Measurements from ENCODE around the gene CYP2A6. TPM values are rescaled to one million over a fixed set of nuclear protein-coding genes. Genes with fewer than 3 reads are reported as not detected.

The CYP2A6 gene
- total RNA-seq, 3 donors from 2014 or later: 0.38 to 0.50 (median 0.38) TPM

DNA sequence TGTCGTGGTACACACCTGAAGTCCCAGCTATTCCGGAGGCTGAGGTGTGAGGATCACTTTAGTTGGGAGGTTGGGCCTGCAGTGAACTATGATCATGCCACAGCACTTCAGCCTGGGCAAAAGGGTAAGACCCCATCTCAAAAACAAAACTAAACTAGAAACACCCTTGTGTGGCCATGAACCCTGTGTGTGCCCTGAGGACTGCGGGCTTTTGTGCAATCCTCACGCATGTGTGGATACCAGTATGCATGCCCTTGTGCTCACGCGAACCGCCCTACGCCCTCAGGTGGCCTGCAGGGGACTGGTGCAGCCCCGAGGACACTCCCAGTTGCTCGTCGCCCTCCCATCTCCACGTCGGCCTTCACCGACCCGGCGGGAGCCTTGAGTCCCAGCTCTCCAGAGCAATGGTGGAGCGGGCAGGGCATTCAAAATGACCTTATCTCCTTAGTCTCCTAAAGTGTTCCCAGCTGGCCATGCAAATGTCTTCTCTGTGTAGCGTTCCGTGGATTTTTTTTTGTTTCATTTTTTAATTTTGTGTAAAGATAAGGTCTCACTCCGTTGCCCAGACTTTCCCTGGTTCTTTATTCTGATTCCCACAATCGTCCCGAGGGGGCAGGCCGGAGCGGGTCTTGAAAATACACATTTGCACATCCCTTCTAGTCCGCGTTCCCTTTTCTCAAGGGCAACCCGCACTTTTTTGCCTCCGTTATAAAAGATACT lies 52.1 kb downstream of the CYP2A6 start:
- H3K27me3 Mint-ChIP-seq (ENCODE audit: low read depth): no peaks in the 10 kb centered on the region
- DNase-seq (peak; percentile 45), ATAC-seq (peak; percentile 20 to 22)

DNA sequence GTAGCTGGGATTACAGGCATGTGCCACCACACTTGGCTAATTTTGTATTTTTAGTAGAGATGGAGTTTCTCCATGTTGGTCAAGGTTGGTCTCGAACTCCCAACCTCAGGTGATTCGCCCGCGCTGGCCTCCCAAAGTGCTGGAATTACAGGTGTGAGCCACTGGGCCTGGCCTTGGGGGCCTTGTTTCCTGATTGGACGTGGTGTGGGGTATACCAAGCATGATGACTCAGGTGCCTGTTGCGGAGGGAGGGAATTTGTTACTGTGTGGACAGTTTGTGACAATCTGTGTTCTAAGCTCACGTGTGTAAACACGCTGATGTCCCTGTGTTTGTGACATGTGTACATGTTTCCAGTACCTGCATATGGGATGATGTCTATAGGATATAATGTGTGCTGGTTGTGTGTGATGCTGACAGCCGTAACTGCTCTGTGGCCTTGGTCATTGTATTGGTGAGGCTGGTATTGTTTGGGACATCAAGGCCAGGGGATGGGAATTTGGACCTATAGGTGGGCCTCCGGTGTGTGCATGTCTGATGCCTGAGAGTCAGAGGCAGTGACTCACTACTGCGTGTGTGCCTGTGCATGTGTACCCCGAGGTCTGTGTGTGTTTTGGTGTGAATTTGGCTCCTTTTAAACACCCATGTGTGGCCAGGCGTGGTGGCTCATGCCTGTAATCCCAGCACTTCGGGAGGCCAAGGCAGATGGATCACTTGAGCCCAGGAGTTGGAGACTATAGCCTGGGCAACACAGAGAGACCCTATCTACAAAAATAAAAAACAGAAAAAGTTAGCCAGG lies 52.9 kb downstream of the CYP2A6 start:
- H3K36me3 Mint-ChIP-seq (ENCODE audit: insufficient read depth): peaks cover 12% of the 10 kb centered on the region
- ATAC-seq: no peak
- peaks cover 47% of the 10 kb centered on the region for H3K4me1 Mint-ChIP-seq (ENCODE audit: low read depth)
- H3K4me3 Mint-ChIP-seq: peak overlapping the region; percentile 49
- no peaks in the 10 kb centered on the region for H3K9me3 Mint-ChIP-seq
- no peak for DNase-seq
- no peaks in the 10 kb centered on the region for H3K27me3 Mint-ChIP-seq (ENCODE audit: low read depth)

More for the DNA sequence above, 52.1 kb downstream of the CYP2A6 start:
- Mint-ChIP-seq H3K4me3 (peak overlapping the region; percentile 86), H3K9me3 (no peaks in the 10 kb centered on the region), H3K36me3 (ENCODE audit: insufficient read depth) (peaks cover 12% of the 10 kb centered on the region), H3K4me1 (ENCODE audit: low read depth) (peaks cover 48% of the 10 kb centered on the region)

Other genes starting within 250 kb of the CYP2A6 start
- gene LTBP4, start 249.1 kb downstream of the CYP2A6 start, total RNA-seq: 100 to 1,000 TPM; 210 to 251 (median 213) TPM
- gene NUMBL, start 159.8 kb downstream of the CYP2A6 start, total RNA-seq: 10 to 100 TPM; 13.8 to 17.1 (median 16.7) TPM
- gene COQ8B, start 133.6 kb downstream of the CYP2A6 start, total RNA-seq: 10 to 100 TPM; 18.7 to 21.3 (median 18.9) TPM
- 1 to 10 TPM; 6.9 to 8.2 (median 8.2) TPM for gene ITPKC, start 133.3 kb downstream of the CYP2A6 start, total RNA-seq
- 10 to 100 TPM in 1 of 3 donors, 1 to 10 TPM in 2; 7.4 to 11.4 (median 7.7) TPM for gene ACTMAP, start 100.0 kb downstream of the CYP2A6 start, total RNA-seq
- 100 to 1,000 TPM; 213 to 234 (median 219) TPM for gene SNRPA, start 99.2 kb downstream of the CYP2A6 start, total RNA-seq
- under 1 TPM in 1 of 3 donors, not detected in 2; 0.87 TPM for gene MIA, start 74.9 kb downstream of the CYP2A6 start, total RNA-seq
- 10 to 100 TPM; 26.6 to 34.9 (median 30.0) TPM for gene RAB4B, start 72.2 kb downstream of the CYP2A6 start, total RNA-seq
- 10 to 100 TPM; 86.3 to 95.4 (median 89.4) TPM for gene EGLN2, start 51.3 kb downstream of the CYP2A6 start, total RNA-seq
- gene CYP2A7, start 31.8 kb upstream of the CYP2A6 start, total RNA-seq: not detected
- gene CYP2B6, start 140.8 kb upstream of the CYP2A6 start, total RNA-seq: under 1 TPM in 2 of 3 donors, not detected in 1; 0.18 TPM
- gene CYP2A13, start 238.0 kb upstream of the CYP2A6 start, total RNA-seq: not detected